GM12891 (cell line): ENCODE data around the gene FBN2.

ENCODE experiments used
- POLR2AphosphoS5 ChIP-seq: IDR thresholded peaks from 2 replicates; pipeline ENCODE4 v1.6.1; 2011; ENCODE audit warnings: low read depth, low read length, control low read depth
- TAF1 ChIP-seq: IDR thresholded peaks from 2 replicates; pipeline ENCODE4 v1.6.1; 2011; ENCODE audit warnings: low read depth, low read length, control low read depth

DNA sequence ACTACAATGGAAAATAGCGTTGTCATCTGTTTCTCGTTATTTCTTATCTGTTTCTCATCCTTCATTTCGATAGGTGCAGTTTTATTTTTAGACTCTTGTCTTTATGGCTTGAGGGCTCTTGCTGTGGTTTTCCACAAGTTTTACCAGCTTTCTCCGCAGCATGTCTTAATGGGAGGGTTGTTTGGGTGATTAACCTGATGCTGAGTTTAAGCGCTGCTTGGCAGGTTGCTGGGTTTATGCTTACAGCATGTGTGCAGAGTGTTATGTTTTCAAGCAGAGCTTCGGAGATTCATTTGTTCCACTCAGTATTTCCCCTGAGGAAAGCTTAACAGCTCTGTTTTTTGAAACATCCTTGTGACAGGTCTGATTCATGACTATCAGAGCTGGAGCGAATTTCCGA is 300.5 kb downstream of the FBN2 start:
- TF ChIP-seq TAF1 (no peak), POLR2AphosphoS5 (no peak)
